ENCODE results near the gene KREMEN1. TPM values are rescaled to one million over a fixed set of nuclear protein-coding genes. Genes with fewer than 3 reads are reported as not detected.

The KREMEN1 gene
- total and polyA plus RNA-seq, 2 of the 4 experiments (the other 2 are of a cell fraction) = 2.9 to 4.6 TPM

GRCh38 chr22:29114392-29114791 is 41.6 kb downstream of the KREMEN1 start:
- ATAC-seq (ENCODE audit: low read depth) = no peak

More at GRCh38 chr22:29114392-29114791, 41.6 kb downstream of the KREMEN1 start:
- Histone ChIP-seq H4K20me1 (ENCODE audit: insufficient read depth, low read length) (0 out of 2 replicates have a peak, but pooled peaks cover 4% of the 10 kb centered on the region), H3K18ac (ENCODE audit: low read depth, low read length) (no peak overlapping the region), H3K4me1 (ENCODE audit: control insufficient read depth, insufficient read depth, low read length) (peaks cover 27% of the 10 kb centered on the region), H3K79me1 (ENCODE audit: low read depth in 1 of 2, low read length in 2 of 2) (0 out of 4 replicates have a peak, but pooled peaks cover 0 to 3% of the 10 kb centered on the region in 2 experiments), H3K27ac (ENCODE audit: insufficient read depth, low read length) (no peak overlapping the region), H3K4ac (ENCODE audit: low read depth, low read length) (no peak overlapping the region), H2BK15ac (ENCODE audit: low read depth, low read length) (no peak overlapping the region), H3K23ac (ENCODE audit: low read depth, low read length) (no peak overlapping the region), H4K91ac (ENCODE audit: insufficient read depth, low read depth, low read length) (no peak overlapping the region), H2BK20ac (ENCODE audit: low read depth, low read length) (no peak overlapping the region), H2AK9ac (replicated peaks; ENCODE audit: low read depth, low read length, poor library complexity) (no peak overlapping the region), H2BK5ac (ENCODE audit: low read depth, low read length, poor library complexity, severe bottlenecking) (no peak overlapping the region), H3K9me1 (ENCODE audit: insufficient read depth, low read length) (peaks cover 18% of the 10 kb centered on the region), H3K36me3 (ENCODE audit: control insufficient read depth, insufficient read depth, low read length) (no peaks in the 10 kb centered on the region), H3K27me3 (ENCODE audit: control insufficient read depth, insufficient read depth, low read length) (no peaks in the 10 kb centered on the region; the same call in 1 of the 2 replicates), H3K4me2 (ENCODE audit: low read depth, low read length) (no peak overlapping the region), H3K56ac (ENCODE audit: extremely low read depth, insufficient read depth, low read length) (no peak overlapping the region), H2BK120ac (ENCODE audit: low read depth, low read length) (no peak overlapping the region), H3K4me3 (ENCODE audit: insufficient read depth, low read depth, low read length) (no peak overlapping the region), H2AK5ac (ENCODE audit: low read depth, low read length) (no peak overlapping the region), H3K14ac (replicated peaks; ENCODE audit: low read depth, low read length) (no peak overlapping the region), H3K9me3 (ENCODE audit: control insufficient read depth, insufficient read depth, low read length) (peaks cover 2% of the 10 kb centered on the region), H4K5ac (ENCODE audit: low read depth, low read length) (no peak overlapping the region), H4K8ac (ENCODE audit: low read depth in 2 of 2, low read length in 2 of 2) (no peak overlapping the region), H2AFZ (replicated peaks; ENCODE audit: low read length, poor library complexity) (no peak overlapping the region), H3K9ac (ENCODE audit: low read depth, low read length) (no peak overlapping the region)
- WGBS, 2 experiments (ENCODE audit: extremely low coverage in 2 of 2, insufficient read length in 1 of 2) = no CpG with 5 or more reads among the region's 4 CpGs
- no peak for DNase-seq
- no TSS peak for BruUV-seq (replicated peaks)
- intact Hi-C loops (cut with micrococcal nuclease) (no loop called here), in situ Hi-C loops (cut with MboI; ENCODE audit: low sequenced_read_pairs) (no loop called here), dilution Hi-C loops (cut with HindIII; ENCODE audit: low sequenced_read_pairs, unreplicated experiment) (no loop called here)
- POLR2A ChIA-PET (ENCODE audit: unreplicated experiment) = no interaction called here
- TF ChIP-seq BHLHE40 (IDR thresholded peaks at IDR 0.05; ENCODE audit: low read depth, low read length) (no peak), RAD21 (IDR thresholded peaks at IDR 0.05; ENCODE audit: low read length) (no peak), RFX5 (IDR thresholded peaks at IDR 0.05; ENCODE audit: low read depth, low read length) (no peak)
- TF ChIP-seq, protein P1, sequence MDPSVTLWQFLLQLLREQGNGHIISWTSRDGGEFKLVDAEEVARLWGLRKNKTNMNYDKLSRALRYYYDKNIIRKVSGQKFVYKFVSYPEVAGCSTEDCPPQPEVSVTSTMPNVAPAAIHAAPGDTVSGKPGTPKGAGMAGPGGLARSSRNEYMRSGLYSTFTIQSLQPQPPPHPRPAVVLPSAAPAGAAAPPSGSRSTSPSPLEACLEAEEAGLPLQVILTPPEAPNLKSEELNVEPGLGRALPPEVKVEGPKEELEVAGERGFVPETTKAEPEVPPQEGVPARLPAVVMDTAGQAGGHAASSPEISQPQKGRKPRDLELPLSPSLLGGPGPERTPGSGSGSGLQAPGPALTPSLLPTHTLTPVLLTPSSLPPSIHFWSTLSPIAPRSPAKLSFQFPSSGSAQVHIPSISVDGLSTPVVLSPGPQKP (IDR thresholded peaks at IDR 0.05; ENCODE audit: borderline replicate concordance, low read depth, low read length) = no peak
- CTCF ChIA-PET = interaction anchor here (1.0 kb wide), 1 partner anchor 74 kb away, joined by 3 read pairs; no protein-coding TSS in a partner anchor
